ENCODE data around the gene HOXC4.

HOXC4 gene

GRCh38 chr12:54053751-54054741 lies at the start of gene HOXC4:
Gene HOXC4, plus strand, starts transcription at chr12:54053835. Its CDS starts 88 bp downstream, at chr12:54053923.
- no peak for DNase-seq (ENCODE audit: low read depth in 3 of 3)

GRCh38 chr12:54004063-54004840 lies 49.4 kb upstream of the HOXC4 start:
- no peak for DNase-seq (ENCODE audit: low read depth in 3 of 3)

- DNase-seq (ENCODE audit: low read depth in 3 of 3), result no peak
Measured at GRCh38 chr12:54004841-54005530, 48.6 kb upstream of the HOXC4 start.

- DNase-seq (ENCODE audit: low read depth in 3 of 3), result no peak
Measured at GRCh38 chr12:54005531-54005852, 48.1 kb upstream of the HOXC4 start.

GRCh38 chr12:54005853-54006558 lies 47.6 kb upstream of the HOXC4 start:
- peak; percentile 65 to 84 (median 75) for DNase-seq (ENCODE audit: low read depth in 3 of 3)

- no peak for DNase-seq (ENCODE audit: low read depth in 3 of 3)
Measured at GRCh38 chr12:54006559-54007220, 46.9 kb upstream of the HOXC4 start.

GRCh38 chr12:54007538-54008259 lies 45.9 kb upstream of the HOXC4 start:
- DNase-seq (ENCODE audit: low read depth in 3 of 3), result no peak

GRCh38 chr12:54008260-54008552 lies 45.4 kb upstream of the HOXC4 start:
- DNase-seq (ENCODE audit: low read depth in 3 of 3), result no peak

- DNase-seq (ENCODE audit: low read depth in 3 of 3), result no peak
Measured at GRCh38 chr12:54009171-54010052, 44.2 kb upstream of the HOXC4 start.

- no peak for DNase-seq (ENCODE audit: low read depth in 3 of 3)
Measured at GRCh38 chr12:54010053-54010971, 43.3 kb upstream of the HOXC4 start.

GRCh38 chr12:54010972-54011664 lies 42.5 kb upstream of the HOXC4 start:
- DNase-seq (ENCODE audit: low read depth in 3 of 3), result no peak

- no peak for DNase-seq (ENCODE audit: low read depth in 3 of 3)
Measured at GRCh38 chr12:54011665-54012532, 41.7 kb upstream of the HOXC4 start.

GRCh38 chr12:54012631-54013409 lies 40.8 kb upstream of the HOXC4 start:
- DNase-seq (ENCODE audit: low read depth in 3 of 3), result no peak

GRCh38 chr12:54014377-54015017 lies 39.1 kb upstream of the HOXC4 start:
- DNase-seq (ENCODE audit: low read depth in 3 of 3), result no peak
